Tibial nerve (tissue), 3 donors: ENCODE measurements around the gene NET1.

Experiments
- POLR2A ChIP-seq, 2 donors: fragments of 450-650 bp; IDR thresholded peaks; one replicate each; pipeline ENCODE4 v1.6.1; 2017; ENCODE audit warnings: antibody characterized with exemption in 2 of 2, mild to moderate bottlenecking in 2 of 2, moderate library complexity in 2 of 2
- TF ChIP-seq, protein P1 (sequence below), 5 experiments: fragments of 200-600 bp in 3 of 5; fragments of 450-650 bp in 2 of 5; sonication (generic) in 3 of 5; IDR thresholded peaks; one replicate each; pipeline ENCODE4 v1.5.1; 2016 to 2019; ENCODE audit warnings: antibody characterized with exemption in 5 of 5, mild to moderate bottlenecking in 3 of 5, moderate library complexity in 2 of 5

DNA sequence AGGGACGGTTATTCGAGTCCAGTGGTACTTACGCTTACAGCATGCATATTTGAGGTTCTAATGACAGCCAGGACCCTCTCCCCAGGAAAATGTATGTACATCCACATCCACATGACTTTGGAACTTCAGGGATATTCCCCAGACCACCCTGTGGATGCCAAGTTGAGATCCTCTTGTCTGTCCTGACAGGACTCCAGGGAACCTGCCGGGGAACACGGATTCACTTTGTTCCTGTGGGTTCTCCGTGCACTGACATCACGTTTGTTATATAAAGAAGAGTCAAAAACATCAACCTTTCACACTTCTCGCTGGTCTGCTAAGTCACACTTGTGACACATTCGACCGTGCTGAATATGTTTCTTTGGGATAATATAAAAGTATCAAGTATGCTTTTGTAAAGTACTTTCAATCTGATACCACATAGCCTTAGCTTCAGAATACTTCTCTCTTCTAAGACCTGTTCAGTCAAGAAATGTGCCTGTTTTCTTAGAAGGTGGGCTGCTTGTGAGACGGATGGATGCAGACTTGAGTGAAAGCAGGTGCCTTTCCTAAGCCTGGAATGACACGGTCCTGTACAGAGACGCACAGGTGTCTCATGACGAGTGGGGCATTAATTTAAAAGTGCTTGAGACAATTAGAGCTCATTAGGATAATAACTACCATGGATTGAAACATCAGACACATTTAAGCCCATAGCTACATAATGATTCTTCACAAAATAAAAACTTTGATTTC is 48.3 kb downstream of the NET1 start:
- TF ChIP-seq, protein P1, sequence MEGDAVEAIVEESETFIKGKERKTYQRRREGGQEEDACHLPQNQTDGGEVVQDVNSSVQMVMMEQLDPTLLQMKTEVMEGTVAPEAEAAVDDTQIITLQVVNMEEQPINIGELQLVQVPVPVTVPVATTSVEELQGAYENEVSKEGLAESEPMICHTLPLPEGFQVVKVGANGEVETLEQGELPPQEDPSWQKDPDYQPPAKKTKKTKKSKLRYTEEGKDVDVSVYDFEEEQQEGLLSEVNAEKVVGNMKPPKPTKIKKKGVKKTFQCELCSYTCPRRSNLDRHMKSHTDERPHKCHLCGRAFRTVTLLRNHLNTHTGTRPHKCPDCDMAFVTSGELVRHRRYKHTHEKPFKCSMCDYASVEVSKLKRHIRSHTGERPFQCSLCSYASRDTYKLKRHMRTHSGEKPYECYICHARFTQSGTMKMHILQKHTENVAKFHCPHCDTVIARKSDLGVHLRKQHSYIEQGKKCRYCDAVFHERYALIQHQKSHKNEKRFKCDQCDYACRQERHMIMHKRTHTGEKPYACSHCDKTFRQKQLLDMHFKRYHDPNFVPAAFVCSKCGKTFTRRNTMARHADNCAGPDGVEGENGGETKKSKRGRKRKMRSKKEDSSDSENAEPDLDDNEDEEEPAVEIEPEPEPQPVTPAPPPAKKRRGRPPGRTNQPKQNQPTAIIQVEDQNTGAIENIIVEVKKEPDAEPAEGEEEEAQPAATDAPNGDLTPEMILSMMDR (IDR thresholded peaks at IDR 0.05), result no peak
- TF ChIP-seq POLR2A (IDR thresholded peaks at IDR 0.05), result no peak
